ENCODE data around the gene PCBP4. TPM values are rescaled to one million over a fixed set of nuclear protein-coding genes. Genes with fewer than 3 reads are reported as not detected.

Gene PCBP4
- total and polyA plus RNA-seq, 8 donors, result 12.5 to 122 (median 30.0) TPM

- 52 to 72% (median 67%) methylated on average over 4 to 5 of the region's 5 CpGs for WGBS, 5 donors
- peak in 1 of 2 donors; percentile 43 for DNase-seq
- H3K4me1 ChIP-seq, result peaks cover 25 to 89% (median 67%) of the 10 kb centered on the region in 4 donors
- intact Hi-C loops (cut with DNase I; ENCODE audit: low total_unique reads), result no loop called here
- peak overlapping the region; percentile 77 to 98 (median 88) for H3K27ac ChIP-seq
- no peaks in the 10 kb centered on the region for H3K9me3 ChIP-seq
- peaks cover 0 to 4% (median under 1%) of the 10 kb centered on the region in 4 donors for H3K36me3 ChIP-seq
- peak overlapping the region; percentile 73 to 92 (median 76) for H3K4me3 ChIP-seq
- peaks cover 0 to 5% (median 0%) of the 10 kb centered on the region in 3 donors for H3K27me3 ChIP-seq
- TF ChIP-seq POLR2A (IDR thresholded peaks at IDR 0.05) (no peak), EP300 (IDR thresholded peaks at IDR 0.05) (no peak), CTCF (IDR thresholded peaks at IDR 0.05) (no peak), POLR2AphosphoS5 (IDR thresholded peaks at IDR 0.05) (no peak)
Observed at GRCh38 chr3:51966486-51966885, 768 bp downstream of the PCBP4 start.

- DNase-seq, result no peak
- TF ChIP-seq CTCF (IDR thresholded peaks at IDR 0.05) (no peak), EP300 (IDR thresholded peaks at IDR 0.05) (no peak), POLR2AphosphoS5 (IDR thresholded peaks at IDR 0.05) (no peak), POLR2A (IDR thresholded peaks at IDR 0.05) (no peak)
- H3K27me3 ChIP-seq, result peaks cover 0 to 5% (median 0%) of the 10 kb centered on the region in 3 donors
- peak overlapping the region; percentile 73 to 92 (median 76) for H3K4me3 ChIP-seq
- peak overlapping the region in 3 of 5 donors; percentile 77 to 95 (median 88) for H3K27ac ChIP-seq
- peaks cover 0 to 3% (median under 1%) of the 10 kb centered on the region in 4 donors for H3K36me3 ChIP-seq
- WGBS, 5 donors, result 65 to 89% (median 83%) methylated on average over 1 to 2 of the region's 2 CpGs
- H3K9me3 ChIP-seq, result no peaks in the 10 kb centered on the region
- intact Hi-C loops (cut with DNase I; ENCODE audit: low total_unique reads), result no loop called here
- peaks cover 25 to 85% (median 62%) of the 10 kb centered on the region in 4 donors for H3K4me1 ChIP-seq
Observed at GRCh38 chr3:51966016-51966415, 1.2 kb downstream of the PCBP4 start.

DNA sequence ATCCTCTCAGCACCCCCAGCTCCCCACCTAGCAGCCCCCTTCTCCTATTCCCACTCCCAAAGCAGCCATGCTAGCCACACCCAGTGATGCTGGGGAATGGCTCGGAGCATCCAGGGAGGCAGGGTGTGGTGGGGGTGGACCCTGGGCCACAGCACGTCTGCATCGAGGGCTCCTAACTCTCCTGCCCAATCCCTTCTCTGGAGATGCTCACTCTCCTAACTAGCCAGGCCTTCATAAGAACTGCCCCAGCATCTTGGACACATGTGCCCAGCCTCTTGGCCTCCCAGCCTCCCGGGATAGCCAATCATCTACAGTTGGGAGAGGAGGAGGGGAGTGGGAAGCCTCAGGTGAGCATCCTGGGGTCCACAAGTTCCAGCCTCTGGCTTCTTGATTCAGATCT, 2.7 kb downstream of the PCBP4 start:
- peak overlapping the region in 1 of 5 donors; percentile 52 for H3K27ac ChIP-seq
- 72 to 89% (median 83%) methylated on average over 4 of the region's 4 CpGs for WGBS, 5 donors
- peaks cover 0 to 5% (median 0%) of the 10 kb centered on the region in 3 donors for H3K27me3 ChIP-seq
- H3K9me3 ChIP-seq, result no peaks in the 10 kb centered on the region
- no peak for DNase-seq
- H3K4me1 ChIP-seq, result peaks cover 25 to 72% (median 56%) of the 10 kb centered on the region in 4 donors
- peaks cover 0 to 18% (median 16%) of the 10 kb centered on the region in 4 donors for H3K36me3 ChIP-seq
- no peak overlapping the region for H3K4me3 ChIP-seq
- no peak for TF ChIP-seq POLR2A (IDR thresholded peaks at IDR 0.05)
- intact Hi-C loops (cut with DNase I; ENCODE audit: low total_unique reads), result no loop called here

GRCh38 chr3:51963951-51964451, 3.3 kb downstream of the PCBP4 start:
- 61 to 74% (median 68%) methylated on average over 7 to 12 of the region's 12 CpGs for WGBS, 5 donors
- Histone ChIP-seq H3K9me3 (no peaks in the 10 kb centered on the region), H3K36me3 (peaks cover 0 to 23% (median 21%) of the 10 kb centered on the region in 4 donors), H3K27me3 (peaks cover 0 to 5% (median 0%) of the 10 kb centered on the region in 3 donors), H3K4me1 (peaks cover 25 to 68% (median 53%) of the 10 kb centered on the region in 4 donors), H3K27ac (peak overlapping the region in 1 of 5 donors; percentile 52), H3K4me3 (no peak overlapping the region)
- DNase-seq, result no peak
- no peak for TF ChIP-seq CTCF (IDR thresholded peaks at IDR 0.05)
- no peak for TF ChIP-seq EP300 (IDR thresholded peaks at IDR 0.05)
- no peak for TF ChIP-seq POLR2A (IDR thresholded peaks at IDR 0.05)
- TF ChIP-seq POLR2AphosphoS5 (IDR thresholded peaks at IDR 0.05), result no peak
- intact Hi-C loops (cut with DNase I; ENCODE audit: low total_unique reads), result no loop called here
